NCI-H510A (cell line): ENCODE results near the gene KYNU.
"Not testable (repeated sequence)": the region's sequence is repeated elsewhere in the genome, so short reads cannot be mapped to it uniquely, and the experiment has no call there.

Experiments
- DNase-seq: peaks from one replicate; lab custom pipeline; 2025; lab: John Stamatoyannopoulos, UW

The KYNU gene

DNA sequence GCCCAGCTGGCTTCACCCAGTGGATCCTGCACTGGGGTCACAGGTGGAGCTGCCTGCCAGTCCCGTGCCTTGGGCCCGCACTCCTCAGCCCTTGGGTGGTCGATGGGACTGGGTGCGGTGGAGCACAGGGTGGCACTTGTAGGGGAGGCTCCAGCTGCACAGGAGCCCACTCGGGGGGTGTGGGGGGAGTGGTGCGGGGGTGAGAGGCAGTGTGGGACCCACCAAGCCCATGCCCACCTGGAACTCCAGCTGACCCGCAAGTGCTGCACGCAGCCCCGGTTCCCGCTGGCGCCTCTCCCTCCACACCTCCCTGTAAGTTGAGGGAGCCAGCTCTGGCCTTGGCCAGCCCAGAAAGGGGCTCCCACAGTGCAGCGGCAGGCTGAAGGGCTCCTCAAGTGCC is 212.1 kb downstream of the KYNU start:
- not testable (repeated sequence) for DNase-seq
